Chondrocyte (in vitro differentiated cells): ENCODE measurements around the gene PGC. TPM values are rescaled to one million over a fixed set of nuclear protein-coding genes. Genes with fewer than 3 reads are reported as not detected.

Source experiments
- DNase-seq: peaks from one replicate; pipeline ENCODE4 v3.0.0; 2021; ENCODE audit warnings: mixed read lengths, low spot score
- H3K27ac Mint-ChIP-seq: one replicate; pipeline ENCODE4 v1.8.0; 2021; ENCODE audit warnings: mild to moderate bottlenecking, moderate library complexity, mixed read lengths; ENCODE audit not compliant: unreplicated experiment
- H3K27me3 Mint-ChIP-seq: 2 replicates; pipeline ENCODE4 v1.8.0; 2021; ENCODE audit warnings: low read depth, mixed read lengths
- H3K36me3 Mint-ChIP-seq: 2 replicates; pipeline ENCODE4 v1.8.0; 2021; ENCODE audit warnings: low read depth, mixed read lengths
- H3K4me1 Mint-ChIP-seq: 2 replicates; pipeline ENCODE4 v1.8.0; 2021; ENCODE audit warnings: low read depth, mild to moderate bottlenecking, mixed read lengths
- H3K4me3 Mint-ChIP-seq: one replicate; pipeline ENCODE4 v1.8.0; 2021; ENCODE audit warnings: mild to moderate bottlenecking, moderate library complexity, mixed read lengths; ENCODE audit not compliant: unreplicated experiment
- H3K9me3 Mint-ChIP-seq: 2 replicates; pipeline ENCODE4 v1.8.0; 2021; ENCODE audit warnings: low read depth, mixed read lengths
- total RNA-seq: library from RNA; stranded (reverse); gene quantifications from 3 replicates; pipeline ENCODE4 v1.2.1, GENCODE V29; 2021
- TF ChIP-seq, protein P1 (sequence below): fragments of 200-600 bp; sonication (generic); IDR thresholded peaks from 2 replicates; pipeline ENCODE4 v1.5.0; 2021; ENCODE audit warnings: antibody characterized with exemption, mild to moderate bottlenecking, moderate library complexity

PGC gene
- total RNA-seq, 1 donor from 2014 or later: not detected

DNA sequence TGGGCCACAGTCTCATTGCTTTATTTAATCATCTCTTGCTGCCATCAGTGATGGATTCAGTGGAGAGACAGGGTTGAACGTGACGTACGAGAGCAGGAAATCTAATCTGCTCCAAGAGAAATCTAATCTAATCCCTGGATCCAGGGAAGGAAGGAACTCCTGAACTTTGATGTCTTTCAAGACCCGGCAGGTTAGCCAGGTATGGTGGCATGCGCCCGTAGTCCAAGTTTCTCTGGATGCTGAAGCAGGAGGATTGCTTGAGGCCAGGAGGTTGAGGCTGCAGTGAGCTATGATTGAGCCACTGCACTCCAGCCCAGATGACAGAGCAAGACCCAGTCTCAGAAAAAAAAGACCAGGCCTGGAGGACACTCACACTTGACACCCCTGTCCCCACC is 11.4 kb upstream of the PGC start:
- H3K4me1 Mint-ChIP-seq: peaks cover 6% of the 10 kb centered on the region
- H3K9me3 Mint-ChIP-seq: no peaks in the 10 kb centered on the region

GRCh38 chr6:41757931-41758640 is 10.9 kb upstream of the PGC start:
- H3K9me3 Mint-ChIP-seq: no peaks in the 10 kb centered on the region
- H3K27me3 Mint-ChIP-seq: peaks cover 18% of the 10 kb centered on the region
- H3K36me3 Mint-ChIP-seq: no peaks in the 10 kb centered on the region
- TF ChIP-seq, protein P1, sequence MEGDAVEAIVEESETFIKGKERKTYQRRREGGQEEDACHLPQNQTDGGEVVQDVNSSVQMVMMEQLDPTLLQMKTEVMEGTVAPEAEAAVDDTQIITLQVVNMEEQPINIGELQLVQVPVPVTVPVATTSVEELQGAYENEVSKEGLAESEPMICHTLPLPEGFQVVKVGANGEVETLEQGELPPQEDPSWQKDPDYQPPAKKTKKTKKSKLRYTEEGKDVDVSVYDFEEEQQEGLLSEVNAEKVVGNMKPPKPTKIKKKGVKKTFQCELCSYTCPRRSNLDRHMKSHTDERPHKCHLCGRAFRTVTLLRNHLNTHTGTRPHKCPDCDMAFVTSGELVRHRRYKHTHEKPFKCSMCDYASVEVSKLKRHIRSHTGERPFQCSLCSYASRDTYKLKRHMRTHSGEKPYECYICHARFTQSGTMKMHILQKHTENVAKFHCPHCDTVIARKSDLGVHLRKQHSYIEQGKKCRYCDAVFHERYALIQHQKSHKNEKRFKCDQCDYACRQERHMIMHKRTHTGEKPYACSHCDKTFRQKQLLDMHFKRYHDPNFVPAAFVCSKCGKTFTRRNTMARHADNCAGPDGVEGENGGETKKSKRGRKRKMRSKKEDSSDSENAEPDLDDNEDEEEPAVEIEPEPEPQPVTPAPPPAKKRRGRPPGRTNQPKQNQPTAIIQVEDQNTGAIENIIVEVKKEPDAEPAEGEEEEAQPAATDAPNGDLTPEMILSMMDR: no peak
- no peak overlapping the region for H3K4me3 Mint-ChIP-seq
- peaks cover 6% of the 10 kb centered on the region for H3K4me1 Mint-ChIP-seq
- H3K27ac Mint-ChIP-seq: no peak overlapping the region
- no peak for DNase-seq

More for the DNA sequence above, 11.4 kb upstream of the PGC start:
- H3K36me3 Mint-ChIP-seq: no peaks in the 10 kb centered on the region
- no peak for DNase-seq
- H3K27ac Mint-ChIP-seq: no peak overlapping the region
- H3K27me3 Mint-ChIP-seq: peaks cover 14% of the 10 kb centered on the region
- TF ChIP-seq, protein P1: no peak
- no peak overlapping the region for H3K4me3 Mint-ChIP-seq

GRCh38 chr6:41757271-41757670 is 10.1 kb upstream of the PGC start:
- no peaks in the 10 kb centered on the region for H3K9me3 Mint-ChIP-seq
- H3K27me3 Mint-ChIP-seq: peaks cover 18% of the 10 kb centered on the region
- H3K36me3 Mint-ChIP-seq: no peaks in the 10 kb centered on the region
- no peak overlapping the region for H3K27ac Mint-ChIP-seq
- DNase-seq: no peak
- no peak overlapping the region for H3K4me3 Mint-ChIP-seq
- H3K4me1 Mint-ChIP-seq: peaks cover 6% of the 10 kb centered on the region
- TF ChIP-seq, protein P1: no peak

DNA sequence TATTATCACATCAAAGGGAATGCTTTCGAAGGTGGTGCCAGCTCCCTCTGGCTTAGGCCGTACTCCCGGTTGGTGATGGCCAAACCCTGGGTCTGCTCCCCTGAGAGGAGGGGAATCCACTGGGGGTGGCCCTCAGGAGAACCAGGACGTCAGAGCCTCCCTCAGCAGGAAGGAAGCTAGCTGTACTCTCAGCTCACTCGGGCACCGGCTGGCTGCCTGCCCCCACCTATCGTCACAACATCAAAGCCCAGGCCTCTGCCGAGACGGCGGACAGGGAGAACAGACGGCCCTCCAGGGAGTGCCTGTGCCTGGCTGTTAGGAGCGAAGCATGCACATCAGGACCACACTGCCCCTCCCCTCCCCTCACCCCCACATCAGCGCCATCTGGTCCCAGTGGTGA is 9.2 kb upstream of the PGC start:
- no peak overlapping the region for H3K27ac Mint-ChIP-seq
- peaks cover 18% of the 10 kb centered on the region for H3K27me3 Mint-ChIP-seq
- no peaks in the 10 kb centered on the region for H3K9me3 Mint-ChIP-seq
- TF ChIP-seq, protein P1: no peak
- no peaks in the 10 kb centered on the region for H3K36me3 Mint-ChIP-seq
- DNase-seq: no peak
- no peak overlapping the region for H3K4me3 Mint-ChIP-seq
- peaks cover 6% of the 10 kb centered on the region for H3K4me1 Mint-ChIP-seq

DNA sequence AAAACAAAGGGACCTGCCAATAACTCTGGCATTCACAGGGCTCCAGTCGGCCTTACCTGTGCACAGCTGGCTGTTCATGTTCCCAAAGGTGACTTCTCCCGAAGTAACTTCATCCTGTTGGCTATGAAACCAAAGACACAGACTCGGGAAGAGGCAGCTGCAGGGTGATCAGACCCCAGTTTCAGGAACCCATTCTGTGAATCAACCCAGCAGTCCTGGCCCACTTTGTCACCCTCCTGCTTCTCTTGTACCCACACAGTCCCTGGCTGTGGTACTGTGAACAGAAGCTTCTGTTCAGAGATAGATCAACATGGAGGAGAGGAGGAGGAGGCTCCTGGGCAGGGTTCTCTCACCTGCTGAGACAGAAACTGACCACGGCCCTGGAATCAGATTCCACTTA is 8.7 kb upstream of the PGC start:
- DNase-seq: no peak
- no peak overlapping the region for H3K4me3 Mint-ChIP-seq
- H3K9me3 Mint-ChIP-seq: no peaks in the 10 kb centered on the region
- TF ChIP-seq, protein P1: no peak
- H3K27me3 Mint-ChIP-seq: peaks cover 18% of the 10 kb centered on the region
- no peak overlapping the region for H3K27ac Mint-ChIP-seq
- no peaks in the 10 kb centered on the region for H3K36me3 Mint-ChIP-seq
- H3K4me1 Mint-ChIP-seq: peaks cover 6% of the 10 kb centered on the region
